ENCODE measurements around the gene SLC28A1.

GRCh38 chr15:84982301-84982920 is 97.9 kb downstream of the SLC28A1 start:
- TF ChIP-seq CTCF (optimal IDR thresholded peaks at IDR 0.05 in 1 of 3, IDR thresholded peaks at IDR 0.05 in 1 of 3, conservative IDR thresholded peaks at IDR 0.05 in 1 of 3; ENCODE audit: extremely low read depth in 1 of 3, insufficient read depth in 2 of 3, low read length in 3 of 3) = no peak
- TF ChIP-seq EZH2 (IDR thresholded peaks at IDR 0.05; ENCODE audit: low read length) = no peak

Data from keratinocyte (primary cell).